HepG2 (cell line): Measurements from ENCODE around the gene C1orf198.

Experiments used
- ARID4A ChIP-seq: sonication (generic); formaldehyde crosslinking; IDR thresholded peaks from 2 replicates; pipeline ENCODE4 v1.5.0; 2020; ENCODE audit warnings: mild to moderate bottlenecking, missing genetic modification reagents, borderline replicate concordance
- ASH2L ChIP-seq: fragments of 300-600, 200-600 bp; sonication (generic); IDR thresholded peaks from 2 replicates; pipeline ENCODE4 v1.7.0; 2017; ENCODE audit warnings: low read depth, mild to moderate bottlenecking, moderate library complexity, mixed read lengths, low read length; ENCODE audit not compliant: insufficient read length
- ATF6 ChIP-seq: sonication (generic); formaldehyde crosslinking; conservative IDR thresholded peaks from 2 replicates; pipeline ENCODE4 v1.4.0; 2020; ENCODE audit warnings: missing genetic modification reagents
- CREB1 ChIP-seq, 2 experiments: fragments of 450-650 bp in 1 of 2; IDR thresholded peaks; 2 replicates each; pipeline ENCODE4 v1.6.1; 2016 to 2017; ENCODE audit warnings: control low read depth in 1 of 2, mild to moderate bottlenecking in 1 of 2, missing compliant biosample characterization in 1 of 2, missing genetic modification characterization in 1 of 2
- CTCF ChIP-seq: sonication (generic); formaldehyde crosslinking; IDR thresholded peaks from 2 replicates; pipeline ENCODE4 v1.5.0; 2020; ENCODE audit warnings: mild to moderate bottlenecking, missing genetic modification reagents, moderate library complexity
- HOXA7 ChIP-seq: sonication (generic); formaldehyde crosslinking; IDR thresholded peaks from 2 replicates; pipeline ENCODE4 v1.8.1; 2022; ENCODE audit warnings: mild to moderate bottlenecking, missing genetic modification reagents, moderate library complexity
- JUND ChIP-seq: sonication (generic); formaldehyde crosslinking; IDR thresholded peaks from 2 replicates; pipeline ENCODE4 v1.8.0; 2022; ENCODE audit warnings: mild to moderate bottlenecking, missing genetic modification reagents
- NR0B2 ChIP-seq: sonication (generic); formaldehyde crosslinking; IDR thresholded peaks from 2 replicates; pipeline ENCODE4 v1.4.0; 2020; ENCODE audit warnings: mild to moderate bottlenecking, missing genetic modification reagents
- POLR2A ChIP-seq, 2 experiments: IDR thresholded peaks; 2 replicates each; pipeline ENCODE4 v1.6.1; 2011; ENCODE audit warnings: low read depth in 2 of 2, low read length in 2 of 2, mild to moderate bottlenecking in 1 of 2, moderate library complexity in 1 of 2; ENCODE audit not compliant: insufficient read depth in 1 of 2
- POLR2AphosphoS5 ChIP-seq: IDR thresholded peaks from 2 replicates; pipeline ENCODE4 v1.6.1; 2012; ENCODE audit warnings: low read depth, low read length
- RBFOX2 ChIP-seq: fragments of 200-400 bp; formaldehyde crosslinking; IDR thresholded peaks from 2 replicates; pipeline ENCODE4 v1.6.1; 2017; ENCODE audit warnings: low read depth, mild to moderate bottlenecking, low read length
- XBP1 ChIP-seq: sonication (generic); formaldehyde crosslinking; IDR thresholded peaks from 2 replicates; pipeline ENCODE4 v1.5.0; 2020; ENCODE audit warnings: missing genetic modification reagents
- ZNF10 ChIP-seq: sonication (generic); formaldehyde crosslinking; IDR thresholded peaks from 2 replicates; pipeline ENCODE4 v1.4.0; 2020; ENCODE audit warnings: mild to moderate bottlenecking, low read depth, missing genetic modification reagents, borderline replicate concordance

- TF ChIP-seq ZNF10 (CRISPR knock-in tag) (no peak), CREB1 (IDR thresholded peaks at IDR 0.05) (no peak), CREB1 (CRISPR knock-in tag; IDR thresholded peaks at IDR 0.05) (no peak), NR0B2 (CRISPR knock-in tag) (no peak), CTCF (CRISPR knock-in tag) (no peak), XBP1 (CRISPR knock-in tag) (no peak), HOXA7 (CRISPR knock-in tag) (no peak), ATF6 (CRISPR knock-in tag) (no peak), POLR2A (IDR thresholded peaks at IDR 0.05; ENCODE audit: insufficient read depth in 1 of 2, low read depth in 2 of 2, low read length in 2 of 2) (no peak), ASH2L (no peak), RBFOX2 (no peak), ARID4A (CRISPR knock-in tag) (no peak), POLR2AphosphoS5 (no peak), JUND (CRISPR knock-in tag) (no peak)
These were observed 32.7 kb upstream of the C1orf198 start for GRCh38 chr1:230900984-230901383.
